ENCODE measurements around the gene TBCCD1.

DNA sequence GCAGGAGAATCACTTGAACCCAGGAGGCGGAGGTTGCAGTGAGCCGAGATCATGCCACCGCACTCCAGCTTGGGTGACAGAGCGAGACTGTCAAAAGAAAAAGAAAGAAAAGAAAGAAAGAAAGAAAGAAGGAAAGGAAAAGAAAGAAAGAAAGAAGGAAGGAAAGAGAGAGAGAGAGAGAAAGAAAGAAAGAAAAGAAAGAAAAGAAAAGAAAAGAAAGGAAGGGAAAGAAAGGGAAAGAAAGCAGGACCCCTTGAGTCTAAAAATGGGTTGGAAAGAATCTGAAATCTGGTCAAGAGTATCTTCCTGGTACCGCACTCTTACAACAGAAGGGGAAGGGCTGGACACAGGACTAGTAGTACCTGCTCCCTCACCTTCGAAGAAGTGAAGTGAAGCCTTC lies 42.5 kb downstream of the TBCCD1 start:
- TF ChIP-seq JUNB (IDR thresholded peaks at IDR 0.05; ENCODE audit: unreplicated experiment) (no peak), EZH2 (IDR thresholded peaks at IDR 0.05; ENCODE audit: low read depth, unreplicated experiment) (no peak), POLR2AphosphoS5 (IDR thresholded peaks at IDR 0.05; ENCODE audit: low read depth) (no peak), EZH2phosphoT487 (IDR thresholded peaks at IDR 0.05; ENCODE audit: unreplicated experiment) (no peak), CREB1 (CRISPR knock-in tag; IDR thresholded peaks at IDR 0.05; ENCODE audit: low read depth) (no peak), NANOG (IDR thresholded peaks at IDR 0.05; ENCODE audit: borderline replicate concordance) (no peak)
- TF ChIP-seq, protein P1, sequence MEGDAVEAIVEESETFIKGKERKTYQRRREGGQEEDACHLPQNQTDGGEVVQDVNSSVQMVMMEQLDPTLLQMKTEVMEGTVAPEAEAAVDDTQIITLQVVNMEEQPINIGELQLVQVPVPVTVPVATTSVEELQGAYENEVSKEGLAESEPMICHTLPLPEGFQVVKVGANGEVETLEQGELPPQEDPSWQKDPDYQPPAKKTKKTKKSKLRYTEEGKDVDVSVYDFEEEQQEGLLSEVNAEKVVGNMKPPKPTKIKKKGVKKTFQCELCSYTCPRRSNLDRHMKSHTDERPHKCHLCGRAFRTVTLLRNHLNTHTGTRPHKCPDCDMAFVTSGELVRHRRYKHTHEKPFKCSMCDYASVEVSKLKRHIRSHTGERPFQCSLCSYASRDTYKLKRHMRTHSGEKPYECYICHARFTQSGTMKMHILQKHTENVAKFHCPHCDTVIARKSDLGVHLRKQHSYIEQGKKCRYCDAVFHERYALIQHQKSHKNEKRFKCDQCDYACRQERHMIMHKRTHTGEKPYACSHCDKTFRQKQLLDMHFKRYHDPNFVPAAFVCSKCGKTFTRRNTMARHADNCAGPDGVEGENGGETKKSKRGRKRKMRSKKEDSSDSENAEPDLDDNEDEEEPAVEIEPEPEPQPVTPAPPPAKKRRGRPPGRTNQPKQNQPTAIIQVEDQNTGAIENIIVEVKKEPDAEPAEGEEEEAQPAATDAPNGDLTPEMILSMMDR (conservative IDR thresholded peaks at IDR 0.05; ENCODE audit: low read depth in 2 of 2): no peak
- TF ChIP-seq, protein P2, sequence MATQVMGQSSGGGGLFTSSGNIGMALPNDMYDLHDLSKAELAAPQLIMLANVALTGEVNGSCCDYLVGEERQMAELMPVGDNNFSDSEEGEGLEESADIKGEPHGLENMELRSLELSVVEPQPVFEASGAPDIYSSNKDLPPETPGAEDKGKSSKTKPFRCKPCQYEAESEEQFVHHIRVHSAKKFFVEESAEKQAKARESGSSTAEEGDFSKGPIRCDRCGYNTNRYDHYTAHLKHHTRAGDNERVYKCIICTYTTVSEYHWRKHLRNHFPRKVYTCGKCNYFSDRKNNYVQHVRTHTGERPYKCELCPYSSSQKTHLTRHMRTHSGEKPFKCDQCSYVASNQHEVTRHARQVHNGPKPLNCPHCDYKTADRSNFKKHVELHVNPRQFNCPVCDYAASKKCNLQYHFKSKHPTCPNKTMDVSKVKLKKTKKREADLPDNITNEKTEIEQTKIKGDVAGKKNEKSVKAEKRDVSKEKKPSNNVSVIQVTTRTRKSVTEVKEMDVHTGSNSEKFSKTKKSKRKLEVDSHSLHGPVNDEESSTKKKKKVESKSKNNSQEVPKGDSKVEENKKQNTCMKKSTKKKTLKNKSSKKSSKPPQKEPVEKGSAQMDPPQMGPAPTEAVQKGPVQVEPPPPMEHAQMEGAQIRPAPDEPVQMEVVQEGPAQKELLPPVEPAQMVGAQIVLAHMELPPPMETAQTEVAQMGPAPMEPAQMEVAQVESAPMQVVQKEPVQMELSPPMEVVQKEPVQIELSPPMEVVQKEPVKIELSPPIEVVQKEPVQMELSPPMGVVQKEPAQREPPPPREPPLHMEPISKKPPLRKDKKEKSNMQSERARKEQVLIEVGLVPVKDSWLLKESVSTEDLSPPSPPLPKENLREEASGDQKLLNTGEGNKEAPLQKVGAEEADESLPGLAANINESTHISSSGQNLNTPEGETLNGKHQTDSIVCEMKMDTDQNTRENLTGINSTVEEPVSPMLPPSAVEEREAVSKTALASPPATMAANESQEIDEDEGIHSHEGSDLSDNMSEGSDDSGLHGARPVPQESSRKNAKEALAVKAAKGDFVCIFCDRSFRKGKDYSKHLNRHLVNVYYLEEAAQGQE (IDR thresholded peaks at IDR 0.05; ENCODE audit: unreplicated experiment): no peak

Data from GM23338 (cell line).